Heart left ventricle (tissue), 13 donors: ENCODE results near the gene PTK6.

Experiments used
- POLR2A ChIP-seq, 2 donors: fragments of 450-650 bp; IDR thresholded peaks; one replicate each; pipeline ENCODE4 v1.6.1; 2017; ENCODE audit warnings: antibody characterized with exemption in 2 of 2, mild to moderate bottlenecking in 2 of 2, moderate library complexity in 2 of 2
- TF ChIP-seq, protein P1 (sequence below), 12 donors: fragments of 200-600 bp; sonication (generic) in 4 of 12; IDR thresholded peaks; one replicate each; pipeline versions ENCODE4 v1.5.0 to v1.8.0; 2018 to 2022; ENCODE audit warnings: antibody characterized with exemption in 12 of 12, mild to moderate bottlenecking in 5 of 12
- donor health status: ischemic (EF 13 %, LVEDD 7.1; RV severe dilation, severe dysfunction).
- donor health status: DM: no; HTN: yes; CAD: no.
- donor health status: DM: no; HTN: no; CAD: no.
- donor health status: ischemic (EF 25% LVEDD 6.9; RV normal size, moderate dysfunction).
- donor health status: ischemic (EF 25% LVEDD 5.7; RV mildly dilated, moderate dysfunction).
- donor health status: ischemic (EF 35%, LVEDD 5.7; RV mildly dilated, moderate dysfunction).
- donor health status: nonischemic (EF 11% LVEDD 7.7; RV severe dilation, severe dysfunction).
- donor health status: DM: yes; HTN: yes; CAD: no.
- donor health status: PGD.
- donor health status: ischemic (EF 29% LVEDD 5.4; RV normal size, mild dysfunction).
- donor health status: nonischemic (EF 23%, LVEDD 6.1; RV moderate dilation, normal function).

- no peak for TF ChIP-seq POLR2A (IDR thresholded peaks at IDR 0.05)
- TF ChIP-seq, protein P1, sequence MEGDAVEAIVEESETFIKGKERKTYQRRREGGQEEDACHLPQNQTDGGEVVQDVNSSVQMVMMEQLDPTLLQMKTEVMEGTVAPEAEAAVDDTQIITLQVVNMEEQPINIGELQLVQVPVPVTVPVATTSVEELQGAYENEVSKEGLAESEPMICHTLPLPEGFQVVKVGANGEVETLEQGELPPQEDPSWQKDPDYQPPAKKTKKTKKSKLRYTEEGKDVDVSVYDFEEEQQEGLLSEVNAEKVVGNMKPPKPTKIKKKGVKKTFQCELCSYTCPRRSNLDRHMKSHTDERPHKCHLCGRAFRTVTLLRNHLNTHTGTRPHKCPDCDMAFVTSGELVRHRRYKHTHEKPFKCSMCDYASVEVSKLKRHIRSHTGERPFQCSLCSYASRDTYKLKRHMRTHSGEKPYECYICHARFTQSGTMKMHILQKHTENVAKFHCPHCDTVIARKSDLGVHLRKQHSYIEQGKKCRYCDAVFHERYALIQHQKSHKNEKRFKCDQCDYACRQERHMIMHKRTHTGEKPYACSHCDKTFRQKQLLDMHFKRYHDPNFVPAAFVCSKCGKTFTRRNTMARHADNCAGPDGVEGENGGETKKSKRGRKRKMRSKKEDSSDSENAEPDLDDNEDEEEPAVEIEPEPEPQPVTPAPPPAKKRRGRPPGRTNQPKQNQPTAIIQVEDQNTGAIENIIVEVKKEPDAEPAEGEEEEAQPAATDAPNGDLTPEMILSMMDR (IDR thresholded peaks at IDR 0.05), result no peak
Observed at GRCh38 chr20:63555661-63556381, 18.6 kb upstream of the PTK6 start.
